SU-DHL-6 (cell line): Measurements from ENCODE around the gene CD96.

Experiments used
- EZH2phosphoT487 ChIP-seq: fragments of 200-600 bp; sonication (generic), shearing (Covaris generic); conservative IDR thresholded peaks from 2 replicates; pipeline ENCODE4 v1.6.1; 2018; ENCODE audit warnings: mild to moderate bottlenecking, antibody characterized with exemption, low read length, moderate library complexity, mixed read lengths
- TF ChIP-seq, protein P1 (sequence below): fragments of 200-600 bp; sonication (generic); IDR thresholded peaks from one replicate; pipeline ENCODE4 v1.5.1; 2017; ENCODE audit warnings: antibody characterized with exemption, mild to moderate bottlenecking, low read length, moderate library complexity; ENCODE audit not compliant: insufficient read depth, poor library complexity, severe bottlenecking

DNA sequence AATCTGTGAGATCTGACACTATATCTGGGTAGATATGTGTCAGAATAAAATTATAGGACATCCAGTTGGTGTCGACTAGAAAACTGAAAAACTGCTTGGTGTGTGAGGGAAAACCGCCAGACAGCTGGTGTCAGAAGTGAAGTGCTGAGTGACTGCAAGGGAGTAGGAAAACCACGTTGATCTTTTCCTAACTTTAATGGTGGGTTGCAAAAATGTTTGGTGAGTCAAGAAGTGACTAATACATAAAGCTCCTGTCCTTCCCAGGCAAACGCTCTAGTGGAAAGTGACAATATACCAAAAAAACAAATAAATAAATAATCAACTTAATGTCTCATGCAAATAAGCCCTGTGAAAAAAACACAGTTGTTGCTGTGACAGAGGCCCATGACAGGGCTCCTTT lies 7.3 kb upstream of the CD96 start:
- TF ChIP-seq, protein P1, sequence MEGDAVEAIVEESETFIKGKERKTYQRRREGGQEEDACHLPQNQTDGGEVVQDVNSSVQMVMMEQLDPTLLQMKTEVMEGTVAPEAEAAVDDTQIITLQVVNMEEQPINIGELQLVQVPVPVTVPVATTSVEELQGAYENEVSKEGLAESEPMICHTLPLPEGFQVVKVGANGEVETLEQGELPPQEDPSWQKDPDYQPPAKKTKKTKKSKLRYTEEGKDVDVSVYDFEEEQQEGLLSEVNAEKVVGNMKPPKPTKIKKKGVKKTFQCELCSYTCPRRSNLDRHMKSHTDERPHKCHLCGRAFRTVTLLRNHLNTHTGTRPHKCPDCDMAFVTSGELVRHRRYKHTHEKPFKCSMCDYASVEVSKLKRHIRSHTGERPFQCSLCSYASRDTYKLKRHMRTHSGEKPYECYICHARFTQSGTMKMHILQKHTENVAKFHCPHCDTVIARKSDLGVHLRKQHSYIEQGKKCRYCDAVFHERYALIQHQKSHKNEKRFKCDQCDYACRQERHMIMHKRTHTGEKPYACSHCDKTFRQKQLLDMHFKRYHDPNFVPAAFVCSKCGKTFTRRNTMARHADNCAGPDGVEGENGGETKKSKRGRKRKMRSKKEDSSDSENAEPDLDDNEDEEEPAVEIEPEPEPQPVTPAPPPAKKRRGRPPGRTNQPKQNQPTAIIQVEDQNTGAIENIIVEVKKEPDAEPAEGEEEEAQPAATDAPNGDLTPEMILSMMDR = no peak
- TF ChIP-seq EZH2phosphoT487 = no peak
